ENCODE results near the gene UBL4A. TPM values are rescaled to one million over a fixed set of nuclear protein-coding genes. Genes with fewer than 3 reads are reported as not detected.
A peak's percentile ranks its signal among the peaks of the same experiment; 100 is the strongest.

The UBL4A gene
- polyA plus RNA-seq, 2 of the 4 experiments (the other 2 are of a cell fraction) = 26.4 to 37.7 TPM

GRCh38 chrX:154458954-154459778 lies 27.2 kb downstream of the UBL4A start:
- FAIRE-seq (no peak), DNase-seq (ENCODE audit: low read depth in 1 of 2, low spot score in 1 of 2) (no peak), ATAC-seq (peak; percentile 62 to 76)
- Histone ChIP-seq H3K4me1 (peaks cover 11% of the 10 kb centered on the region), H3K9me3 (no peaks in the 10 kb centered on the region), H3K4me3 (peak overlapping the region; percentile 59), H3K4me2 (peak overlapping the region; percentile 98), H3K27ac (peak overlapping the region; percentile 74 to 97; a peak in 4 of 6 replicates)
- ChIA-PET CTCF (interaction anchor here (1.1 kb wide), 1 partner anchor 68 kb away, joined by 3 read pairs; no protein-coding TSS in a partner anchor), POLR2A (interaction anchor here (0.6 to 1.4 kb wide), 4 partner anchors 17 to 370 kb away, joined by 3 to 13 read pairs (median 5); partner anchors contain the start of gene LAGE3)
- 77% methylated on average over 9 of the region's 15 CpGs for WGBS (ENCODE audit: missing lambda C conversion rate)
- TF ChIP-seq MAFK (IDR thresholded peaks at IDR 0.05; ENCODE audit: partially characterized antibody) = no peak
- no peak for TF ChIP-seq RARB (CRISPR knock-in tag; IDR thresholded peaks at IDR 0.05)
- TF ChIP-seq SREBF2 (IDR thresholded peaks at IDR 0.05) = no peak
- TF ChIP-seq JUN (IDR thresholded peaks at IDR 0.05) = no peak
- no peak for TF ChIP-seq FOSL2 (IDR thresholded peaks at IDR 0.05)
- TF ChIP-seq FOSL2 (CRISPR knock-in tag; IDR thresholded peaks at IDR 0.05) = no peak
- TF ChIP-seq KDM5A (IDR thresholded peaks at IDR 0.05) = no peak
- TF ChIP-seq GATA3 (IDR thresholded peaks at IDR 0.05; ENCODE audit: borderline replicate concordance) = no peak
- no peak for TF ChIP-seq BHLHE40 (IDR thresholded peaks at IDR 0.05; ENCODE audit: low read depth, low read length)
- TF ChIP-seq NPAS2 (CRISPR knock-in tag; IDR thresholded peaks at IDR 0.05; ENCODE audit: borderline replicate concordance) = no peak
- TF ChIP-seq USF2 (IDR thresholded peaks at IDR 0.05) = no peak
- no peak for TF ChIP-seq FOSB (CRISPR knock-in tag; IDR thresholded peaks at IDR 0.05)
- TF ChIP-seq HOXA7 (CRISPR knock-in tag; IDR thresholded peaks at IDR 0.05) = no peak
- no peak for TF ChIP-seq ZFP36 (IDR thresholded peaks at IDR 0.05; ENCODE audit: borderline replicate concordance, partially characterized antibody)
- TF ChIP-seq HDAC2 (IDR thresholded peaks at IDR 0.05) = no peak
- TF ChIP-seq MAX (IDR thresholded peaks at IDR 0.05) = no peak
- TF ChIP-seq PHF8 (IDR thresholded peaks at IDR 0.05; ENCODE audit: borderline replicate concordance, low read depth) = no peak
- TF ChIP-seq ESRRA (IDR thresholded peaks at IDR 0.05; ENCODE audit: borderline replicate concordance, low read length) = no peak

DNA sequence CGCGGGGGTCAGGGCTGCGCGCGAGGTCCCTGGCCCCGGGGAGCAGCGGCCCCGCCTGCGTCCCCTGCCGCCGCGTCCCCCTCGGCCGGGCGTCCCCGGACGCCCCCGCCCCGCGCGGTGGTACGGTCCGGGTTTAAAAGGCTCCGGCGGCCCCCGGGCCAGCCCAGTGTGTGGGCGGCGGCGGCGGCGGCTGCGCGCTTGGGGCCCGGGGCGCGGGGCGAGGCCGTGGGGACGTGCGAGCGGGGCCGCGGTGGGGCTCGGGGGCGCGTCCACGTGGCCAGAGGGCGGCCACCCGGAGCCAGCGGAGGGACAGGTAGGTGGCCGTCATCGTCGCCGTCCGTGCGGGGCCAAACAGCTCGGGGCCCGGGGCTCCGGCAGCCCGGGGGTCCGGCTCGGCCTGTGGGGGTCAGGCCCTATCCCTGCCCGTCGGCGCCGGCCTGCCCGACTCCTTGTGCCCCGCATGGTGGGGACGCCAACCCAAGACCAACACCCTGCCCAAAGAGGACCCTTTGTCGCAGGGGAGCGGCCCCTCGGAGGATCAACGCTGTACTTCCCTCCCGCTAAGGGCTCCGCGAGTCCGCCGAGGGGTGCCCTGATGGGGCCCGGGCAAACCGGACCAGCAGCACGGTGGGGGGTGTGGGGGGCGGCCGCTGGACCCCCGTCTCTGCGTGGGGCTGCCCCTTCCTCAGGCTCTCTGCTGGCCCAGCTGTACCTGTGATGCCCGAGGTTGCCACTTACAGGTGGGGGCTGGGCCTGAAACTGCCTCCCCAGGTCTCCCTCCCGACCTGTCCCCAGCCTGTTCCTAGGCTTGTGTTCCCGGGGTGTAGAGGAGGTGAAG lies 28.1 kb downstream of the UBL4A start, which contains the start of gene PLXNA3:
PLXNA3 (plus strand) TSS at position 166 of the 838 bp plus-strand sequence. CDS start 1,903 bp downstream, outside the sequence.
- Histone ChIP-seq H3K4me2 (peak within 1 kb of the TSS; percentile 98), H3K4me3 (peak within 1 kb of the TSS; percentile 59), H3K9me3 (no peaks in the 10 kb centered on the region), H3K27ac (peak within 1 kb of the TSS; percentile 74 to 97), H3K4me1 (peaks cover 11% of the 10 kb centered on the region)
- 10% methylated on average over 4 of the region's 88 CpGs for WGBS (ENCODE audit: missing lambda C conversion rate)
- FAIRE-seq = no peak
- ATAC-seq = peak; percentile 50 to 68
- POLR2A ChIA-PET = interaction anchor here (0.6 to 1.5 kb wide), 5 partner anchors 17 to 60 kb away, joined by 3 to 6 read pairs (median 4); partner anchors contain the start of genes LAGE3, RPL10 and SLC10A3
- CTCF ChIA-PET = no interaction called here
- DNase-seq (ENCODE audit: low read depth in 1 of 2, low spot score in 1 of 2) = no peak
- TF ChIP-seq, protein P1, sequence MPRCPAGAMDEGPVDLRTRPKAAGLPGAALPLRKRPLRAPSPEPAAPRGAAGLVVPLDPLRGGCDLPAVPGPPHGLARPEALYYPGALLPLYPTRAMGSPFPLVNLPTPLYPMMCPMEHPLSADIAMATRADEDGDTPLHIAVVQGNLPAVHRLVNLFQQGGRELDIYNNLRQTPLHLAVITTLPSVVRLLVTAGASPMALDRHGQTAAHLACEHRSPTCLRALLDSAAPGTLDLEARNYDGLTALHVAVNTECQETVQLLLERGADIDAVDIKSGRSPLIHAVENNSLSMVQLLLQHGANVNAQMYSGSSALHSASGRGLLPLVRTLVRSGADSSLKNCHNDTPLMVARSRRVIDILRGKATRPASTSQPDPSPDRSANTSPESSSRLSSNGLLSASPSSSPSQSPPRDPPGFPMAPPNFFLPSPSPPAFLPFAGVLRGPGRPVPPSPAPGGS (IDR thresholded peaks at IDR 0.05) = peak; percentile 56; the same call in 1 of the 3 replicates
- no peak for TF ChIP-seq MAFK (IDR thresholded peaks at IDR 0.05; ENCODE audit: partially characterized antibody)
- no peak for TF ChIP-seq RAD21 (conservative IDR thresholded peaks at IDR 0.05 in 1 of 2, IDR thresholded peaks at IDR 0.05 in 1 of 2)
- no peak for TF ChIP-seq CTCF (IDR thresholded peaks at IDR 0.05)
- no peak for TF ChIP-seq RFX5 (IDR thresholded peaks at IDR 0.05)
- no peak for TF ChIP-seq RNF2 (IDR thresholded peaks at IDR 0.05; ENCODE audit: borderline replicate concordance, low read depth)
- TF ChIP-seq HEYL (CRISPR knock-in tag; IDR thresholded peaks at IDR 0.05) = no peak
- no peak for TF ChIP-seq NFE2L2 (conservative IDR thresholded peaks at IDR 0.05; ENCODE audit: low read length)
- TF ChIP-seq KDM1A (IDR thresholded peaks at IDR 0.05; ENCODE audit: low read depth) = no peak
- no peak for TF ChIP-seq FOXS1 (CRISPR knock-in tag; IDR thresholded peaks at IDR 0.05)
- TF ChIP-seq POLR2A (IDR thresholded peaks at IDR 0.05; ENCODE audit: low read length) = peak; percentile 71
- TF ChIP-seq CBX8 (IDR thresholded peaks at IDR 0.05) = no peak
- TF ChIP-seq JUNB (IDR thresholded peaks at IDR 0.05) = no peak
- TF ChIP-seq, protein P2, sequence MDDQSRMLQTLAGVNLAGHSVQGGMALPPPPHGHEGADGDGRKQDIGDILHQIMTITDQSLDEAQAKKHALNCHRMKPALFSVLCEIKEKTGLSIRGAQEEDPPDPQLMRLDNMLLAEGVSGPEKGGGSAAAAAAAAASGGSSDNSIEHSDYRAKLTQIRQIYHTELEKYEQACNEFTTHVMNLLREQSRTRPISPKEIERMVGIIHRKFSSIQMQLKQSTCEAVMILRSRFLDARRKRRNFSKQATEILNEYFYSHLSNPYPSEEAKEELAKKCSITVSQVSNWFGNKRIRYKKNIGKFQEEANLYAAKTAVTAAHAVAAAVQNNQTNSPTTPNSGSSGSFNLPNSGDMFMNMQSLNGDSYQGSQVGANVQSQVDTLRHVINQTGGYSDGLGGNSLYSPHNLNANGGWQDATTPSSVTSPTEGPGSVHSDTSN (IDR thresholded peaks at IDR 0.05) = no peak

Data from A549 (cell line).